Ascending aorta (tissue), 2 donors: ENCODE measurements around the gene MAGEA9. TPM values are rescaled to one million over a fixed set of nuclear protein-coding genes. Genes with fewer than 3 reads are reported as not detected.
"Not testable (repeated sequence)": the region's sequence is repeated elsewhere in the genome, so short reads cannot be mapped to it uniquely, and the experiment has no call there.

Source experiments
- DNase-seq, 2 donors: peaks; one replicate each; pipeline ENCODE4 v3.0.0-alpha.2; 2019; ENCODE audit warnings: low spot score in 2 of 2
- H3K27ac ChIP-seq, 2 donors: fragments of 200-600 bp; sonication (generic); one replicate each; pipeline ENCODE4 v1.5.1; 2016 to 2017; ENCODE audit warnings: mild to moderate bottlenecking in 1 of 2
- H3K27me3 ChIP-seq: fragments of 200-600 bp; sonication (generic); one replicate; pipeline ENCODE4 v1.5.1; 2017
- H3K36me3 ChIP-seq, 2 donors: fragments of 200-600 bp; sonication (generic); one replicate each; pipeline ENCODE4 v1.5.1; 2016
- H3K4me1 ChIP-seq, 2 donors: fragments of 200-600 bp; sonication (generic); one replicate each; pipeline ENCODE4 v1.5.1; 2016 to 2017; ENCODE audit warnings: mild to moderate bottlenecking in 1 of 2
- H3K4me3 ChIP-seq, 2 donors: fragments of 200-600 bp; sonication (generic); one replicate each; pipeline ENCODE4 v1.5.1; 2016 to 2017; ENCODE audit warnings: mild to moderate bottlenecking in 1 of 2
- H3K9me3 ChIP-seq, 2 donors: fragments of 200-600 bp; sonication (generic); one replicate each; pipeline ENCODE4 v1.5.1; 2016
- CTCF ChIP-seq, 3 experiments: fragments of 200-600 bp in 2 of 3; fragments of 450-650 bp in 1 of 3; sonication (generic) in 2 of 3; IDR thresholded peaks; one replicate each; pipeline ENCODE4 v1.5.1; 2016 to 2019; ENCODE audit warnings: antibody characterized with exemption in 3 of 3, mild to moderate bottlenecking in 1 of 3, moderate library complexity in 1 of 3
- intact Hi-C: fragments of 100-400 bp; cut with DNase I; formaldehyde crosslinking; loops from one replicate; pipeline ENCODE4 v1.15.1; 2023
- total RNA-seq: library from RNA; depleted of rRNA; stranded (reverse); fragments of >200 nt; gene quantifications from one replicate; pipeline ENCODE4 v1.1.0, GENCODE V29; 2016

MAGEA9 gene
- not detected for total RNA-seq

- H3K27me3 ChIP-seq, H3K4me3 ChIP-seq, H3K9me3 ChIP-seq, H3K36me3 ChIP-seq, H3K4me1 ChIP-seq, DNase-seq, H3K27ac ChIP-seq, intact Hi-C loops: not testable (repeated sequence)
Measured at GRCh38 chrX:149781727-149782126, at the start of gene MAGEA9. Gene MAGEA9, plus strand, starts transcription at chrX:149781930. Its CDS starts 4,281 bp downstream, at chrX:149786211.

- H3K36me3 ChIP-seq, intact Hi-C loops, H3K4me3 ChIP-seq, H3K27me3 ChIP-seq, H3K9me3 ChIP-seq, DNase-seq, H3K4me1 ChIP-seq, H3K27ac ChIP-seq: not testable (repeated sequence)
Measured at GRCh38 chrX:149742269-149742668, 39.5 kb upstream of the MAGEA9 start.

- intact Hi-C loops, H3K27ac ChIP-seq, H3K9me3 ChIP-seq, H3K36me3 ChIP-seq, H3K4me3 ChIP-seq, H3K27me3 ChIP-seq, DNase-seq, H3K4me1 ChIP-seq: not testable (repeated sequence)
Measured at GRCh38 chrX:149746390-149747007, 35.2 kb upstream of the MAGEA9 start.

GRCh38 chrX:149757206-149758067, 24.3 kb upstream of the MAGEA9 start:
- Histone ChIP-seq H3K4me3 (no peak overlapping the region), H3K27ac (no peak overlapping the region), H3K36me3 (no peaks in the 10 kb centered on the region), H3K27me3 (no peaks in the 10 kb centered on the region), H3K9me3 (no peaks in the 10 kb centered on the region), H3K4me1 (no peaks in the 10 kb centered on the region)
- intact Hi-C loops = no loop called here
- no peak for TF ChIP-seq CTCF (IDR thresholded peaks at IDR 0.05)
- DNase-seq = peak in 1 of 2 donors; percentile 24

GRCh38 chrX:149758068-149758714, 23.5 kb upstream of the MAGEA9 start:
- Histone ChIP-seq H3K36me3 (no peaks in the 10 kb centered on the region), H3K4me3 (no peak overlapping the region), H3K27ac (no peak overlapping the region), H3K4me1 (no peaks in the 10 kb centered on the region), H3K9me3 (no peaks in the 10 kb centered on the region), H3K27me3 (no peaks in the 10 kb centered on the region)
- no peak for TF ChIP-seq CTCF (IDR thresholded peaks at IDR 0.05)
- peak in 1 of 2 donors; percentile 37 for DNase-seq
- intact Hi-C loops = no loop called here

GRCh38 chrX:149758715-149759078, 23.0 kb upstream of the MAGEA9 start:
- H3K27ac ChIP-seq, H3K4me1 ChIP-seq, H3K9me3 ChIP-seq, H3K4me3 ChIP-seq, intact Hi-C loops, H3K36me3 ChIP-seq, H3K27me3 ChIP-seq: not testable (repeated sequence)
- DNase-seq = peak in 1 of 2 donors; percentile 59

- H3K36me3 ChIP-seq = no peaks in the 10 kb centered on the region
- no peak overlapping the region for H3K4me3 ChIP-seq
- H3K4me1 ChIP-seq = no peaks in the 10 kb centered on the region
- TF ChIP-seq CTCF (IDR thresholded peaks at IDR 0.05) = no peak
- intact Hi-C loops = no loop called here
- no peak overlapping the region for H3K27ac ChIP-seq
- H3K9me3 ChIP-seq = no peaks in the 10 kb centered on the region
- H3K27me3 ChIP-seq = no peaks in the 10 kb centered on the region
- DNase-seq = peak in 1 of 2 donors; percentile 30
Measured at GRCh38 chrX:149759824-149760223, 21.9 kb upstream of the MAGEA9 start.
